AG10803 (cell line): ENCODE measurements around the gene ZNF609.

Experiments used
- DNase-seq: peaks from one replicate; pipeline ENCODE4 v3.0.0; 2010; ENCODE audit warnings: low read depth
- H3K4me3 ChIP-seq: 2 replicates; pipeline ENCODE4 v1.5.1; 2011; ENCODE audit warnings: mild to moderate bottlenecking, low read length, control low read depth
- TF ChIP-seq, protein P1 (sequence below): conservative IDR thresholded peaks from 2 replicates; pipeline ENCODE4 v1.5.1; 2011; ENCODE audit warnings: mild to moderate bottlenecking, low read length, control low read depth, inconsistent platforms

Gene ZNF609

DNA sequence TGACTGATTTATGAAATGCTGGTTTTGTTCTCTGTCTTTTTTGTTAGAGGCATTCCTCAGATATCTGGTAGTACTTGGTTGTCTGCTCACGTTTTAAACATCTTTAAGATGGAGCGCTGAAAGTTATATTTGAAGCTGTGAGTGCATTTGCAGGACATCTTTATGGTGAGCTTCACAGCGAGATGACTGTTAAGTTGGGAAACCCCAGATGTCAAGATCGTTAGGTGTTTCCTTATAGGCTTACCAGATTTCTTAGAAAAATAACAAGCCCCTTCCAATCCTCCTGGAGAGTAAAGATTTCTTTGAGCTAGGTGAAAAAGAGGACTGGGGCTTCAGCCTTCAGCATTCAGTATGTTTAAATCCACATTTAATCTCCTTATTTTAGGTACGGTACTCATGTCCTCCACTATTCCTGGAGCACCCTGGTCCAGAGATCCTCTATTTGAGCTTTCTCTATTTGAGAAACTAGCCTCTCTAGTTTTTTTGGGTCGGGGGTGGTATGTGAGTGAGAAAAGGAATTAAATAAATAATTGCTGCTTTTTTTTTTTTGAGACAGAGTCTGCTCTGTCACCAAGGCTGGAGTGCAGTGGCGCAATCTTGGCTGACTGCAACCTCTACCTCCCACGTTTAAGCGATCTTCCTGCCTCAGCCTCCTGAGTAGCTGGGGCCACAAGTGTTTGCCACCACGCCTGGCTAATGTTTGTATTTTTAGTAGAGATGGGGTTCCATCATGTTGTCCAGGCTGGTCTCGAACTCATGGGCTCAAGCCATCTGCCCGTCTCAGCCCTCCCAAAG lies 72.3 kb downstream of the ZNF609 start:
- TF ChIP-seq, protein P1, sequence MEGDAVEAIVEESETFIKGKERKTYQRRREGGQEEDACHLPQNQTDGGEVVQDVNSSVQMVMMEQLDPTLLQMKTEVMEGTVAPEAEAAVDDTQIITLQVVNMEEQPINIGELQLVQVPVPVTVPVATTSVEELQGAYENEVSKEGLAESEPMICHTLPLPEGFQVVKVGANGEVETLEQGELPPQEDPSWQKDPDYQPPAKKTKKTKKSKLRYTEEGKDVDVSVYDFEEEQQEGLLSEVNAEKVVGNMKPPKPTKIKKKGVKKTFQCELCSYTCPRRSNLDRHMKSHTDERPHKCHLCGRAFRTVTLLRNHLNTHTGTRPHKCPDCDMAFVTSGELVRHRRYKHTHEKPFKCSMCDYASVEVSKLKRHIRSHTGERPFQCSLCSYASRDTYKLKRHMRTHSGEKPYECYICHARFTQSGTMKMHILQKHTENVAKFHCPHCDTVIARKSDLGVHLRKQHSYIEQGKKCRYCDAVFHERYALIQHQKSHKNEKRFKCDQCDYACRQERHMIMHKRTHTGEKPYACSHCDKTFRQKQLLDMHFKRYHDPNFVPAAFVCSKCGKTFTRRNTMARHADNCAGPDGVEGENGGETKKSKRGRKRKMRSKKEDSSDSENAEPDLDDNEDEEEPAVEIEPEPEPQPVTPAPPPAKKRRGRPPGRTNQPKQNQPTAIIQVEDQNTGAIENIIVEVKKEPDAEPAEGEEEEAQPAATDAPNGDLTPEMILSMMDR: no peak
- no peak for DNase-seq
- H3K4me3 ChIP-seq: no peak overlapping the region

DNA sequence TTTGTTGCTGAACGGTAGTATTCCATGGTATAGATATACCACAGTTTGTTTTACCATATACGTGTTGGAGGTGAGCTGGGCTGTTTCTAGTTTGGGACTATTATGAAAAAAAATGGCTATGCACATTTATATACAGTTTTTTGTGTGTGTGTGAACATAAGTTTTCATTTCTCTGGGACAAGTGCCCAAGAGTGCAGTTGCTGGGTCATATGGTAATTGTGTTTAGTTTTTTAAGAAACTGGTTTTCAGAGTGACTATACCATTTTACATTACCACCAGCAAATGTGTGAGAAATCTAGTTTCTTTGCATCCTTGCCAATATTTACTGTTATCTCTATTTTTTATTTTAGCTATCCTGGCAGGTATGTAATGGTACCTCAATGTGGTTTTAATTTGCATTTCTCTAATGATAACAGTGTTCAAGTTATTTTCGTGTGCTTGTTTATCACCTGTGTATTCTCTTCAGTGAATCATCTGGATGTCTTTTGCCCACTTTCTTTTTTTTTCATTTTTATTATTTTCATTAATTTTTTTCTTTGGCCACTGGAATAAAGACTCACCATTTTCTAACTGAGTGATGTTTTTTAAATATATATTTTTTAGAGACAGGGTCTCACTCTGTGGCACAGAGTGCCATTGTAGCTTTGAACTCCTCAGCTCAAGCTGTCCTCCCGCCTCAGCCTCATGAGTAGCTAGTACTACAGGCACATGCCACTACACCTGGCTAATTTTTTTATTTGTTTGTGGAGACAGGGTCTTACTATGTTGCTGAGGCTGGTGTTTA lies 75.3 kb downstream of the ZNF609 start:
- H3K4me3 ChIP-seq: no peak overlapping the region
- no peak for DNase-seq
- TF ChIP-seq, protein P1: no peak

DNA sequence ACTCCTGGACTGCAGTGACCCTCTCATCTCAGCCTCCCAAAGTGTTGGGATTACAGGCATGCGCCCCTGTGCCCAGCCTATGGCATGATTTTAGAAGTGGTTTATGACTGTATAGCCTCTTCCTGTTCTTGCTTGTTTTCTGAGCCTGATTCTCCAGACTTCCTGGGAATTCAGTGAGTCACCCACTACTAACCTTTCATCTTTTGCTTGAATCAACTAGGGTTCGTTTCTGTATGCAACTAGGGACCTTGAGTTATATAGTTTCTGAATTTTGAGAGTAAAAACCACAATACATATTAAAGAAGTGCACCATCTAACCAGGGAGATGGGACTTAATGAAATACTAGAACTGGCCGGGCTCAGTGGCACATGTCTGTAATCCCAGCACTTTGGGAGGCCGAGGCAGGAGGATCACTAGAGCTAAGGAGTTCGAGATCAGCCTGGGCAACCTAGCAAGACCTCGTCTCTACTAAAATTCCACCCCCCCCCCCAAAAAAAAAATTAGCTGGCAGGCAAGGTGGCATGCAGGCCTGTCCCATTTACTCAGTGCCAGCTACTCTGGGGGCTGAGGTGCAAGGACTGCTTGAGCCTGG lies 76.0 kb downstream of the ZNF609 start:
- H3K4me3 ChIP-seq: no peak overlapping the region
- TF ChIP-seq, protein P1: no peak
- DNase-seq: peak; percentile 72

DNA sequence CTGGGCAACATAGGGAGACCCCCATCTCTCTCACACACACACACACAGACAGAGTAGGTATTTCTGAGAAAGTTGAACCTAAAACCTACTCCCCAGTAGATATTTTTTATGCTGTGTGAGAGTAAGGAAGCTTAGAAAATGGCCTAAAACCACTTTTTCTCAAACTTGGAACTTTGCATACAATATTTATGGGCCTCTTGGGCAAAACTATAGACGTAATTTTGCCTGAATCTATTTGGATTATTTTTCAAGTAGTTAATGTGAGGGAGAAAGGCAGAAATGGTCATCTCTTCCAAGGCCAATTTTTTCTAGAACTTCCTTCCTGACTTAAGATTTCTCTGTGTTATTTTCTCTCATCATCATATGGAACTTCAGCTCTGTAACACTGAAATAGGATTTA lies 81.7 kb downstream of the ZNF609 start:
- H3K4me3 ChIP-seq: no peak overlapping the region
- DNase-seq: no peak
- TF ChIP-seq, protein P1: no peak

DNA sequence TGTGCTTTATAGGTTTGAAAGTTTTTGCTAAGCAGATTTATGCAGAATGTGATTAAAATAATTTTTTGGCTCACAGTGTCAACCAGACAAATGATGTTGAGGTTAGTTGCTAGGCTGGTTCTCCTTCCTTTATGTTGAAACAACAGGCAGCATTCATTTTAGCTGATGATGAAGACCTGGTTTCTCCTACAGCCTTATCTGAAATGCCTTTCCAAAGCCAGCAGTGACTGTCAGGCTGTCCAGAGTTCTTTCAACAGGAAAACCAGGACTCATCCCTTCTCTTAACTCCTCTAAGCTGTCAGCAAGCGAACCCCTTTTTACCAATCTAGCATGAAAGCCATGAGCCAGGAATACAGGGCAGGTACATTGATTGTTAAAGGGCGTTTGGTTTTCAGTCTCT lies 84.1 kb downstream of the ZNF609 start:
- TF ChIP-seq, protein P1: no peak
- DNase-seq: no peak
- H3K4me3 ChIP-seq: no peak overlapping the region

DNA sequence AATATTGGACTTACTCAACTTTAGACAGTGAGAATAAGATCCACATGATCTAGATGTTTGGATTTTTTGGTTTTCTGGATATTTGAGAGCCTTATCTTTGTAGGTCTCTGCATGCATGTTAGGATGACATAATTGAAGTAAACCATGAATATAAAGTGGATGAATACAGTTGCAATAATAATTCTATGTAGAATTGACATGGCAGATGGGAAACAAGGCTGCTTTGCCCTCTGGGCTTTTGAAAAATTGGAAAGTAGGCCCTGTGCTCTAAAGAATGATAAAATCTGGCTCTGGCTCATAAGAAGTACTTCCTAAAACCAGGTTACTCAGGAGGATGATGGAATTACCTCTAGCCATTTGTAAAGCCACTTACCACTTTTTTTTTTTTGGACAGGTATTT lies 86.9 kb downstream of the ZNF609 start:
- no peak for DNase-seq
- no peak overlapping the region for H3K4me3 ChIP-seq
- TF ChIP-seq, protein P1: no peak
